ENCODE measurements around the gene AFAP1L1. TPM values are rescaled to one million over a fixed set of nuclear protein-coding genes. Genes with fewer than 3 reads are reported as not detected.
A peak's percentile ranks its signal among the peaks of the same experiment; 100 is the strongest.

Gene AFAP1L1
- total and polyA plus RNA-seq, 7 donors = 10.8 to 39.9 (median 23.0) TPM

GRCh38 chr5:149367972-149368645 lies 96.5 kb downstream of the AFAP1L1 start:
- H3K27me3 ChIP-seq (ENCODE audit: insufficient read depth in 3 of 3, low read length in 2 of 3) = no peaks in the 10 kb centered on the region
- H3K4me3 ChIP-seq = no peak overlapping the region

GRCh38 chr5:149370878-149371277 lies 99.2 kb downstream of the AFAP1L1 start:
- H3K4me1 ChIP-seq = peaks cover 9% of the 10 kb centered on the region
- no peaks in the 10 kb centered on the region for H3K27me3 ChIP-seq (ENCODE audit: insufficient read depth in 3 of 3, low read length in 2 of 3)
- no peak for TF ChIP-seq CTCF (IDR thresholded peaks at IDR 0.05)
- DNase-seq (no peak), ATAC-seq (peak in 2 of 4 donors; percentile 12 to 59)
- WGBS, 3 donors = 74 to 92% (median 74%) methylated on average over 2 of the region's 2 CpGs
- no peak overlapping the region for H3K4me3 ChIP-seq
- no peak overlapping the region for H3K27ac ChIP-seq
- no peaks in the 10 kb centered on the region for H3K36me3 ChIP-seq (ENCODE audit: insufficient read depth in 1 of 2, low read depth in 1 of 2)
- H3K9me3 ChIP-seq = no peaks in the 10 kb centered on the region
- intact Hi-C loops (cut with DNase I) = loop anchor here in 1 of 2 donors (1.0 to 2.0 kb wide), 2 partner anchors 50 to 106 kb away; no protein-coding TSS in a partner anchor

More at GRCh38 chr5:149367972-149368645, 96.5 kb downstream of the AFAP1L1 start:
- WGBS, 3 donors = 89 to 93% (median 90%) methylated on average over 22 of the region's 22 CpGs
- peaks cover 9% of the 10 kb centered on the region for H3K4me1 ChIP-seq
- ATAC-seq (no peak), DNase-seq (no peak)
- no peaks in the 10 kb centered on the region for H3K9me3 ChIP-seq
- intact Hi-C loops (cut with DNase I) = loop anchor here in 1 of 2 donors (5.0 kb wide), 1 partner anchor 101 kb away; no protein-coding TSS in a partner anchor
- H3K27ac ChIP-seq = no peak overlapping the region
- no peaks in the 10 kb centered on the region for H3K36me3 ChIP-seq (ENCODE audit: insufficient read depth in 1 of 2, low read depth in 1 of 2)
- TF ChIP-seq CTCF (IDR thresholded peaks at IDR 0.05) = no peak

- intact Hi-C loops (cut with DNase I) = loop anchor here in 1 of 2 donors (1.0 to 2.0 kb wide), 2 partner anchors 51 to 106 kb away; no protein-coding TSS in a partner anchor
- no peaks in the 10 kb centered on the region for H3K36me3 ChIP-seq (ENCODE audit: insufficient read depth in 1 of 2, low read depth in 1 of 2)
- no peaks in the 10 kb centered on the region for H3K9me3 ChIP-seq
- H3K4me3 ChIP-seq = no peak overlapping the region
- H3K4me1 ChIP-seq = peaks cover 9% of the 10 kb centered on the region
- H3K27me3 ChIP-seq (ENCODE audit: insufficient read depth in 3 of 3, low read length in 2 of 3) = no peaks in the 10 kb centered on the region
- TF ChIP-seq CTCF (IDR thresholded peaks at IDR 0.05) = peak; percentile 74
- DNase-seq (peak; percentile 56 to 79), ATAC-seq (peak; percentile 85 to 92 (median 88))
- peak overlapping the region; percentile 21 for H3K27ac ChIP-seq
- 35 to 41% (median 36%) methylated on average over 12 of the region's 12 CpGs for WGBS, 3 donors
These were observed 99.8 kb downstream of the AFAP1L1 start for GRCh38 chr5:149371296-149371962.

- peaks cover 9% of the 10 kb centered on the region for H3K4me1 ChIP-seq
- no peaks in the 10 kb centered on the region for H3K27me3 ChIP-seq (ENCODE audit: insufficient read depth in 3 of 3, low read length in 2 of 3)
- DNase-seq (no peak), ATAC-seq (no peak)
- no peak overlapping the region for H3K4me3 ChIP-seq
- intact Hi-C loops (cut with DNase I) = no loop called here
- no peak for TF ChIP-seq CTCF (IDR thresholded peaks at IDR 0.05)
- no peaks in the 10 kb centered on the region for H3K36me3 ChIP-seq (ENCODE audit: insufficient read depth in 1 of 2, low read depth in 1 of 2)
- peak overlapping the region; percentile 21 for H3K27ac ChIP-seq
- 41 to 50% (median 47%) methylated on average over 4 of the region's 4 CpGs for WGBS, 3 donors
- no peaks in the 10 kb centered on the region for H3K9me3 ChIP-seq
These were observed 100.6 kb downstream of the AFAP1L1 start for GRCh38 chr5:149372076-149372795.
